SW 1271 (cell line): ENCODE results near the gene CDX2.

Experiments used
- DNase-seq, 2 experiments: peaks; one replicate each; lab custom pipeline; 2025; lab: John Stamatoyannopoulos, UW

The CDX2 gene

DNA sequence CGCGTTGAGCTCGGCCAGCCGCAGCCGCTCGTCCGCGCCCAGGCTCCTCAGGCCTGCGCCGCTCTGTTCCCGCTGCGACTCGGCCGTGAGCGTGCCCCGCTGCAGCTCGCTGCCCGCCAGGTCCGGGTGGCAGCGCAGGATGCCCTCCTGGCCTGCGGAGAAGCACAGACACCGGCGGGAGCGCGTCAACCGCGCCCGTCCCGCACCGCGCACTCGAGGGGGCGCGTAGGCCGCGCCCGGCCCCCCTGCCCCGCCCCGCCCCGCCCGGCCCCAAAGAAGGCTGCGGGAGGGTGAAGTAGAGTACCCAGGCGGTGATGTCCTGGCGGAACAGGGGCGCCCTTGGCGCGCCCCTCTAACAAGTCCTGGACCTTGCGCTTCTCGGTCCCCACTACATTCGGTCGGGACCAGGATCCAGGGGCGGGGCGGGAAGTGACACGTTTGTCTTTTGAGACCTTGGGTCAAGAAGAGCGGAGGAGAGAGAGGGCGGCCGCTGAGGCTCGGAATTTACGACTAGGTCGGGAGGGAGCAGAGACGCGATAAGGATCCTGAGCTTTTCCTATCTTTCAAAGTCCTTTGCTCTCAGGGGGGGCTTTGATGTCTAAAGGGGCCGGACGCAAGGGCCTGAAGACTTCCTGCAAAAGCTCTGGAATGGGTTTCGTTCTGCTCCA, 9.3 kb upstream of the CDX2 start:
- DNase-seq = no peak

DNA sequence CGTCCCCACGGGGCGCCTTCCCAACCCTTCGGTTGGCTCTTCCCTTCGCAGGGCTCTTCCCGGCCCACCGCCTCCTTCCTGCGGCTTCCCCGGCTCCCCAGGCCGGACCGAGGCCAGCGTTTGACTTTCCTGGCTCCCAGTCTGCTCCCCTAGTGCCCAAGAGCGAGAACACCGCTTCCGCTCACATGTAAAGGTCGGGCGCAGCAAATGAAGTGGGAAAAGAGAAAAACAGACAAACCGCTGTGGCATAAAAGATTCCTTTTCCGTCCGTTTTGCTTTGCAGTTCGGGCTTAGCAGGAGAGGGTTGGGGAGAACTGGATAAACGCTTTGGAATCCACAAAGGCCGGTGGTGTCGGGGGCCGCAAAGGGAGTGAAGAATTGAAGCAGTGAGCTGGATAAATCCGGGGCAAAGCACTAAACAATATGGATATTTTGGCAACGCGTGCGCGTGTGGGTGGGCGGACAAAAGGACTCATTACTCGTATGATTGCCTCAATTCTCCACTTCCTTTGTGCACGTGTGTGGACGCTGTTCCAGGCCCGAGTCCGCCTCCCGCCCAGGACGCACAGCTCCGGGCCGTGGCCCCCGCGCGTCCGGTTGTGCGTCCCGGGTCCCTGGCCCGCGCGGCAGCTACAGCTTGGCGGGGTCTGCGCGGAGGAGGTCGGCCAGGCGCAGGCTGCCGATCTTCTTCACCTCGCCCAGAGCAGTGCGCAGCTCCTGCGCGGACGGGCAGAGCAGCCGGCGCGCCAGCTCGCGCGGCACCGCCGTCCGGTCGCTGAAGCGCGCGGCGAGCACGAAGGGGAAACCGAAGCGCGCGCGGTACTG, 8.6 kb upstream of the CDX2 start:
- DNase-seq = no peak

DNA sequence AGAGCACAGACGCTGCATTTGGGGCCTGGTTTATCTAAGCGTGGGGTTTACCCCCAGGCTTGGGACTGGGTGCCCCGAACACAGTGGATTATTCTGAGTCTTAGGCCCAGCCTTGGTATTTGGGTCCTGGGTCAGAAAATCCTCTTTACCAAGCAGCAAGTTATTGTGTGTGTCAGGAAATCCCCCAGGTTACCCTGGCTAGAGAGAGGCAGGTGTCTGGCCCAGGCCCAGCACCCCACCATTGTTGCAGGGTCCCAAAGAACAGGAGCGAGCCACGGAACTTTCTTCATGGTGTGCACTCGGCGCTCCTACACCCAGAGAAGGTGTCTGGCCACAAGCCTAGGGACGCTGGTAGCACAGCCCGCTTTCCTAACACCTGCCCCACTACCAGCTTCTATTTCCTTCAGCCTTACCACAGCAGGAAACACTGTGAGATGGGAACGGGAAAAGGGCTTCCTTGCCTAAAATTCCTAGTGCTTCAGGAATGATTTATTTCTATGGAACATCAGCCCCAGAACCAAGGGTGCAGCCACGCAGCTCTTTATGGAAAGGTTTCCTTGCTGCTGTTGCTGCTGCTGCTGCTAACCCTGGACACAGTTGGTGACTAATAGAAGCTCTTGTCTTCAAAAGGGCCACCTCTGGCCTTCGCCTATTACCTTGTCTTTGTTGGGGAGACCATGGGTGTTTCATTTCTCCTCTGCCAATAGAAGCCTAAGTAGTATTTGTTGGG, 7.4 kb upstream of the CDX2 start:
- DNase-seq = no peak

DNA sequence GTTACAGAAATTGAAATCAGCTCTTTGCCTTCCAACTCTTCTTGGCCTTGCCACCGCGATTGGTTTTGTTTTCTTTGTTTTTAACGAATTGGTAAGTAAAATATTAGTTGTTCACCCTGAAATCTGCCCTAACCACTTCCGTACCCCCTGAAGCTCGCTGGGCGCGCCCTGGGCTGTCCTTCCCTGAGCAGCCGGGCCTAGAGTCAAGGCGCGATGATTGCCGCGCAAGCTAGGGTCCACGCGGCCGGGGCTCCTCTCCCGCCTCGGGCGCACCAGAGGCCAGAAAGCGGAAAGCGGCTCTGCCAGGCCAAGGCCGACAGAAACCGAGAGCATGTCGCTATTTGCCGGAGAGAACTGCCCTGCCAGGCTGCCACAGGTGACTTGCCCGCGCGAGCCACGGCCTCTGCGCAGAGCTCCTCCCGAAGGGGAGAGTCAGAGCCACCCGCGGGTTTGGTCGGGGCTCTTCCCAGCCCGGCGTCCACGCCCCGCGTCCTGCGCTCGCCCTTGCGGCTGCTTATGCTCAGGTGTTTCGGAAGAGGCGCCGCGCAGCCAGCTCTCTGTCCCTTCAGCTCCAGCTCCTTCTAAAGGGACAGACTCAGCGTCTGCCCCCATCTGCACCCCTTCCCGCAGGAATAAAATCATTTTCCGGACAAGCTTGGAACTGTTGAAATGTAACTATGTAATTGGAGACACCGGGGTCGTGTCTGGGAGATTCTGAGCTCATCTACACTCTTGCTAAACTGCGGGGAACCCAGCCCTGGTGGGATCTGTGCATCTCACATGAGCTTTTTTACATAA, 6.6 kb upstream of the CDX2 start:
- DNase-seq = no peak

DNA sequence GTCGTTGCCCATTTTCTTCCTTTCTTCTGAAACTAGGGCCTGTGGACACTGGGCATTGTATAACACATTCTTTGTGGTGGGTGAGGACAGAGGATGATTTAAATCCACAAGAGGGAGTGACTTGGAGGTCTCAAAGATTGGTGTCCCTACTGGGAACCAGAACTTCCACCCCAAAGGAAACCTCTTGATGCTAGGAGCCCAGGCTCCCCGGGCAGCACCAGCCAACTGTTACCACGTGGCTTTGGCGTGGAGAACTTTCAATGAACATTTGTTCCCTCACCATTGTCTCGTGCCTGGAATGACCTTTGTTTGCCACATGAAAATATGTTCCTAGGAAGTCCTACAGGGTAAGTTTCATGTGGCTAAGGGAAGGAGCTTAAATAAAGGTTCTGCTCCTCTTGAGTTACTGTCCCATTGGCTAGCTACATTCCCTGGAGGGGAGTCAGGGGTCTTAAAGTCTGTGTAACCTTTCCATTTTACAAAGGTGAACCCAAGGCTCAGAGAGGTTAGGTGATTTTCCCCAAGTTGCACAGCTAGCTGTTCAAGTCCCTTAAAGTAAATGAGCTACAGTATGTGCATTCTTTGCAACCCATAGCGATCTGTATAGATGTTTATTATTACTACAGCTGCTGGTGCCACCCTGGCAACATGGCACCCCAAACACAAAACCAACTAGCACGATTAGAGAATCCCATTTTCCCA, 5.0 kb upstream of the CDX2 start:
- DNase-seq = no peak

DNA sequence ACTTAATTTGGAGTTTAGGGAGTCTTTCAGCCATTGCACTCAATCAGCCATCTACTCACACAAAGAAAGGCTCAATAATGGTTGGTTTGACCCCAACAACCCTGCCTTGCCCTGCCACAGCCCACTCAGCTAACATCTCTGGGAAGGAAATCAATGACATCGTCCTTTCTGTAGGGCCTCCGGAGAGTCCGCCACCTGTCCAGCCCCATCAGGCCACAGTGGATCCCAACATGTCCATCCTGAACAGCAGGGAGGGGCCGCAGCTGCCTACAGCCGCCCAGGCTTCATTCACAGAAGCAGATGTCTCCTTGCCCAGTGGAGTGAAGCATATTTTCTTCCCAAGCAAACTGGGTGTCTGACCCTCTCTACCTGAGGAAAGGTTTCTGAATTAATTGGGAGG, 4.2 kb upstream of the CDX2 start:
- no peak for DNase-seq

DNA sequence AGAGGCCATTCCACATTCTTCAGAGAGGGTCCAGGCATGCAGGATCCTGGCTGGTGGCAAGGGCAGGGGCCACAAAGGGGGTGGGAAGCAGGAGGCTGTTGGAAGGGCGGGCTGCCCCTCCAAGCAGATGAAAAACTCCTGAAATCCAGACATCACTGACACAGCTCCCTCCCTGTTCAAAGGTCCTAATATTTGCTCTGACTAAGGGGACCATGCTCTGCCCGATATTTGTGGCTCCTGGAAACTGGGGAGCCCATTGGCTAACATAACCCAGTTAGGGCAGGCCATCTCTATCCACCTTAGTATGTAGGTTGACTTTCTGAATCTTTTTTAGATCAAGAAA, 3.3 kb upstream of the CDX2 start:
- no peak for DNase-seq

DNA sequence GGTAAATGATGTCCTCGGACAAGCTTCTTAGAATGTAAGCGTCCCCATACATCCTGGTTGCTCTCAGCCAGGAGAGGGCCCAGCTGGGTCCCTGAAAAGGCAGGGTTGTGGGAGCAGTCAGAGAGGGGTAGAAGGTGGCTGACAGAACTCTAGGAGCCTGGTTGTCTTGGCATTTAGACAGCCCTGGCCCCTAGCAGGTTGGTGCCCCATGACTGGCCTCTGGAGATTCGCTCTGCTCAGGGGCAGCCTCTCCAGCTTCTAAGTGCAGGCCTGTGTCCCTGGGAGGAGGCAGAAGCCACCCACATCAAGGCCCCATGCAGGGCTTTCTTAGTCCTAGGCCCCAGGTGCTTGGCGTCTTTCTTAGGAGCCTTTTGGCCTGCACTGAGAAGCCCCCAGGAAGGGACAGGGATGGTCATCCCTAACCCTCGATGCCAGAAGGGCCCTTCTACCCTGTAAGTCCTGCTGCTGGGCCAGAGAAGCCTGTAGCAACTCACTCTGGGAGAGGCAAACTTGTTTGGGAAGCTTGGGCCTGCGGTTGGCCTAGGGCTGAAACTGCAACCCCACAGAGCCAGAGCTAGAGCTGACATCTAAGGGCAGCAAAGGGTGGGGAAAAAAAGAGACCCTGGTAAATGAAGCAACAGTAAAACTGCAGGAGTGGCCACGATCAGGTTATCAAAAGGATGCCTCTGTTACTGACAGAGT, 2.8 kb upstream of the CDX2 start:
- no peak for DNase-seq

DNA sequence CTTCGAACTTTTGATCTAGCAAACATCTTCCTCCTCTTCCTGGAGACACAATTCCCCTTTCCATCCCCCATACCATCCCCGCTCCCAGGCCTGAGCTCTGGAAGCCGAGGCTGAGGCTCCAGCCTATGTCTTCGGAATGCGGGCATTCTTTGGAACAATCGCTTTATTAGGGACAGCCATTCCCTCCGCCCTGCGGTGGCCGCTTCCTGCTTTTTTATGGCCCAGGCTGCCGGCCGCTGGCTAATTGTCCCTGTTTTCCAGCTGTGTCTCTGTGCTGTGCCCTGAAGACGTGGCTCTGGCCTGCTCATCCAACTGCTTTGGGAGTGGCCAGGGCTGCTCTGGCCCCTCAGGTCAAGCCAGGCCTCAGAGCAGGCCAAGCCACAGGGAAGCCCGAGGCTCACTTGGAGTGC, 2.1 kb upstream of the CDX2 start:
- no peak for DNase-seq

DNA sequence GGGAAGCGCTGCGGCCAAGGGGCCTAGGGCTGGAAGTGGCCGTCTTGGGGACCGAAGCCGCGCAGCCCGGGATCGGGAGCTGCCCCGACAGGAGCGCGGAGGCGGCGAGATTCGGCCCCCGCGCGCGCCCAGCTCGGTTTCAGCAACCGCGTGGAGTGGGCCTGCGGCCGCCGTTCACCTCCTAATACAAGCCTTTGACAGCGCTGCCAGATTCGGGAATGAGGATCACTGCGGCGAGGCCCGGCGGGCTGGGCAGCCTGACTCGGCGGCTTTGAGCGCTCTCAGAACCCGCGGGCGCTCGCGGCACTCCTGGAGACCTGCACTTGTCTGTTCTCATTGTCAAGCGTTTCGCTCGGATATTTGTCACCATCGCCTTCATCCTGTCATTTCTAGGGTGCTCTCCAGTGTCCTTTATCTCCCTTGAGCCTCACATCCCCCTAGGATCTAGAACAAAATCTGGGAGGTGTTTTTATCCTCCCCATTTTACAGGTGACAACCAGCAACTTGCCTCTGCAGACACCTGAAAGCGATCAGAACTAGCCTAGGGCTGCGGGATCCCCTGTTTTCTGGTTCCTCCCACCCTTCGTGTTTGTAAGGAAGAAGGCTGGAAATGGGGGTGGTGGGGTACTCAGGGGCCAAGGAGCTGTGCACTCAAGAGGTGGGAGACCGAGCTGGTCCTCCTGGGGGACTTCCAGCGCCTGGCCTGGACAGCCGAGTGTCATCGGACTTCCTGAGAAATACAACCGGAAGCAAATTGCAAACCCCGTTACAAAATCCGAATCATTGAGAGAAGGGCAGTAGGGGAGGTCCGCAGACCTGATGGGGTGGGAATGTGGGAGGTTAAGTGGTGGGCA, 1.5 kb upstream of the CDX2 start:
- DNase-seq = no peak

DNA sequence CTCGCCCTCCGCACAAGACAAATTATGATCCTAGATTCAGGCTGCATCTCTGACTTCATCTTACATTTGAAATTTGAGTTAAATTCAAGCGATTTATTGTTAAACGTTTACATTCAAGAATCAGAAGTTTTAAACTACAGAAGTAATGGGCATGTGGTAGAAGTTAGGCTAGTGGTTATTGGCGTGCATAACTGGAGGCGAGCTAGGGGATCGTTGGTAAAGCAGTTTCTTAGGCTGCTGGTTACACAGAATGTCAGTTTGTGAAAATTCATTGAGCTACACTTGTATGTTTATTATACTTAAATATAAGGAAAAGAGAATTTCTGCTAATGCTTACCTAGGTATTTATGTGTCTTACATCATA, 733 bp upstream of the CDX2 start:
- no peak for DNase-seq

DNA sequence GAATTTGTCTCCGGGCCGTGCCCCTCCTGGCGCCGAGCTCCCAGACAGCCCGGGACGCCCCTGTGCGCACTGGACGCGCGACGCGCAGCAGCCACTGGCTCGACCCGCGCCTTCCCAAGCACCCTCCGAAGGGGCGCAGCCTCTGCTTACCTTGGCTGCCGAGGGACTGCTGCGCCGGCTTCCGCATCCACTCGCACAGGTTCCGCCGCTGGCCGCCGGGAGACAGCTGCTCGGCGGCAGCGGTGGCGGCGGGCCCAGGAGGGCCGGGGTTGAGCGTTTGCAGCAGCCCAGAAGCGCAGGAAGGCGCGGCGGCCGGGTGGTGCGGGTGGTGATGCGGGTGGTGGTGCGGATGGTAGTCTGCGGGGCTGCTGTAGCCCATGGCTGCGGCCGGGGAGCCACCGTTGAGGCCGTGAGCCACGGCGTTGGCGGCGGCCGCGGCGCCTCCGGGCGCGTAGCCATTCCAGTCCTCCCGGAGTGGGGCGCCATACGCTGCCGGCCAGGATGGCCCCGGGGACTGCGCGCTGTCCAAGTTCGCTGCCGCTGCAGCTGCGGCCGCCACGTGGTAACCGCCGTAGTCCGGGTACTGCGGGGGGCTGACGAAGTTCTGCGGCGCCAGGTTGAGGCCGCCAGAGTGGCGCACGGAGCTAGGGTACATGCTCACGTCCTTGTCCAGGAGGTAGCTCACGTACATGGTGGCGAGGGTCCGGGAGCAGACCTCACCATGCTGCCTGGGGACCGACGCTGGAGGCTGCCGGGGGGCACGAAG, 616 bp downstream of the CDX2 start:
- no peak for DNase-seq

DNA sequence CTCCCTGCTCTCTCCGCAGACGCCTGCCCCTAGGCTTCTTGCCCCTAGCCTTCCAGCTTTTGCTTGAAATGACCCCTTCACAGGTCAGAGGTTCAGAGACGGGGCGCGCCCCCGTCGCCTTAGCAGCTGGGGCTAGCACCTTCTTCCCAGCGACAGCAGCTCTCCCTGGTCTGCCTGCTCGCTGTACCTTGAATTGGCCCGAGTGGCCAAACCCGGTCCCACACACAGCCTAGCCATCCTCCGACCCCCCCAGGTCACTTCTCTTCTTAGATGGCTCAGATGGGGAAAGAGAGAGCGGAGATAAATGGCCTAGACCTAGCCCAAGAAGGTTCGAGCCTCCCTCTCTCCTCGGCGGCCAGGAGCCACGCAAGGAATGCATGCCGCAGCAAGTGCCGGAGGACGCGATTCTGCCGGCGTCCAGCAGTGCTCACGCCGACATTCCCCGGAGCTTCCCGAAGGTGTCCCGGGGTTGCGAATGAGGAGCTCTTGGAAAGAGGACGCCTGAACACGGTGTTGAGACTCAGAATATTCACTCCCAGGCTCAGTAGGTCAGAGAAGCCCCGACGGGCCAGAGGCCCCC, 1.3 kb downstream of the CDX2 start:
- no peak for DNase-seq

DNA sequence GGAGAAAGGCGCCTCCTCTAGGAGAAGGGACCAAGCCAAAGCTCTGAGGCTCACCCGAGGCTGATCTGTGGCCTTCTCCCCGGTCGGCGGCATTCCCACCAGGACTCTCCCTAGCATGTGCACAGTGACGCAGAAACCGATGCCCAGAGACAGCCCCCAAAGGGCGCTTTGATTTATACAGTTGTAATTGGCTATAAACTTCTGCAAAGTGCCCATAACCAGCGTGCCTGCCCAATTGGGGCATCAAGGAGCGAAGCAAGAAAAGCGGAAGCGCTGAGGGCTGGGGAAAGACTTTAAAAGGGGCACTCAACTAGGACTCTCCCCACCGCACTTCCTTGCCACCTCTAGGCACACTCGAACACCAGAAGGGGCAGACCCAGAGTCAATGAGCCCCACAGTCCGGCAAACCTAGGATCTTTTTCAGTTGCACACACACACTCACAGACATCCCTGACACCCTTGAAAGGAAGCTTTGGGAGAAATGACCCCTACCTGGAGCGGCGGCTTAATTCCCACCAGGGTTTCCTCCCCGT, 1.8 kb downstream of the CDX2 start:
- DNase-seq = no peak

DNA sequence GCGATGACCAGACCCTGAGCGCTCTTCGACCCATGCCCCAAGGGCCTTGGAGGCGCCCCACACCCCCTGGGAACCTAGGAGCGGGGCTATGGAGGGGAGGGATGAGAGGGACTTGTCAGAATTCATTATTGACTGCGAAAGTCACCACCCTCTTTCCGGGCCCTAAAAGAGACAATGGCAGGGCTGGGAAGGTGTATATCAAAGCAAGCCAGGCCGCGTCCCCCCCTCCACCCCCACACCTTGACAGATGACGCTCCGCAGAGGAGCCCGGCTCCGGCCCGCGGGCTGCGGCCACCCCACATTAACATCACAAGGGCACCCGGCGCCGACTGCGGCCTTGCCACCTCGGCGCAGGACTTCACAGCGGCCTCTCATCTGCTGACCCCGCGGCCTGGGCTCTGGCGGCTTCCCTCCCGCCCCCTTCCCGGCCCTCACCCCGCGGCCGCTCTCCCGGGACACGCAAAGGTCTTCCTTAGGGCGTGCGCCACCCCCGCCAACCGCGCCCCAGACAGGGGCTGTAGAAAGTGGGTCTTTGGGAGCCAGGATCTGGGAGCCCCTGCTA, 2.4 kb downstream of the CDX2 start:
- no peak for DNase-seq

DNA sequence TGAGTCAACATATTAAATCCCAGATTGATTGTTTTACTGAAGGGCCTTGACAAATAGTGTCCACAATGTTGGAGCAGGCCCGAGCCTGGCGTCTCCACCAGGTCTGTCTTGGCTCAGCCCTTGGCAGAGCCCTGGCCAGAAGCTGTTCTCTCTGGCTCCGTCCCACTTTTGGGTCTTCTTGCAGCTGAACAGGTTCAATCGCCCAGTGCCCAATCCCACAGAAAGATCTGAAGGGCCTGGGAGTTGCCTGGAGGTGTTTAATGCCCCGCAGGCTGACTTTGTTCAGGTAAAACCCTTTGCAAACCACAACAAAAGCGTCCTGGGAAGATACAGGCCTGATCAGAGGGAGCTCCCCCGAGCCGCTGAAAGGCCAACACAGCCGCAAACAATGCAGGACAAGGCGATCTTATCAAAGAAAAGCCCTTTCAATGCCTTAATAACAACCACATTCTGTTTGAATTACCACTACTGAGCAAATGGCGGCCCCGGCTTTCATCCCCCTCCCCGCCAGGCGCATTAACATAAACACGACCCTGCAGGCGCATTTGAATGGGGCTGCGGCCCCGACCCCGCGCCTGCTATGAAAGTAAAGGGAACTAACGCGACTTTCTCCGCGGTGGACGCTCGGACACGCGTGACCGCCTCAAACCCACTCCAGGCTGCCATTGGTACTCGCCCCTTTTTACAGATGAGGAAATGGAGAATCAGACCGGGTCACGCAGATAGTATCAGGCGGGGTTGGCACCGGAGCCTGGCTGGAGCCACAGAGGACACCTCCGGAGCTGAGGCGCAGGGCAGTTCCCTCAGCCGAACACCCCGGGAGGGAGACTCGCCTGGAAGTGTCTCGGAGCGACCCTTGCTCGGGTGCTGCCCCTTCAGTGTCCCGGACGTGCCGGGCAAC, 3.1 kb downstream of the CDX2 start:
- DNase-seq = no peak

DNA sequence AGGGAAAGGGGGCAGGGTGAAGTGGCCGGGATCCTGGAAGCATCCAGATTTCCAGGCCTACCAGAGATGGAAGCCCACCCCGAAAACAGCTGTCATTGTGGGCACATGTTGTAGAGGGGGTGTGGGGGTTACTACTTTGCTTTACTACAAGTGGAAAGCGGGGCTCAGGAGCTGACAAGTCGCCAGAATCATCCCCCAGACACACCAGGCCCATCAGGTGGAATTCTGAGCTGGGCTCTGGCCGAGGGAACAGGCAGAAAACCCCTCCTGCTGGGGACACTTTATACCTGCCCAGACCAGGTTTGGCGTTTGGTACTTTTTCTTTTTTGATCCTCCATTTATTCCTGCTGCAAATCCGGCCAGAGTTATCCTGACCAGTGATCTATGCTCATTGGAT, 3.8 kb downstream of the CDX2 start:
- DNase-seq = no peak
